Left ventricle myocardium inferior (tissue), 1 donor: Measurements from ENCODE around the gene SLC51A. TPM values are rescaled to one million over a fixed set of nuclear protein-coding genes. Genes with fewer than 3 reads are reported as not detected.

Experiments used
- DNase-seq: peaks from one replicate; pipeline ENCODE4 v3.0.0-alpha.2; 2020
- H3K27ac ChIP-seq: fragments of 200-600 bp; replicated peaks from 2 replicates; pipeline ENCODE4 v1.8.0; 2021
- H3K27me3 ChIP-seq: fragments of 200-600 bp; 2 replicates; pipeline ENCODE4 v1.8.0; 2021; ENCODE audit warnings: low read depth
- H3K36me3 ChIP-seq: fragments of 200-600 bp; 2 replicates; pipeline ENCODE4 v1.8.0; 2021
- H3K4me1 ChIP-seq: fragments of 200-600 bp; 2 replicates; pipeline ENCODE4 v1.8.0; 2021
- H3K4me3 ChIP-seq: fragments of 200-600 bp; 2 replicates; pipeline ENCODE4 v1.8.0; 2021; ENCODE audit warnings: mild to moderate bottlenecking, moderate library complexity
- H3K9me3 ChIP-seq: fragments of 200-600 bp; replicated peaks from 2 replicates; pipeline ENCODE4 v1.8.0; 2021
- CTCF ChIP-seq: fragments of 200-600 bp; IDR thresholded peaks from 2 replicates; pipeline ENCODE4 v1.8.0; 2021; ENCODE audit warnings: antibody characterized with exemption, mild to moderate bottlenecking, borderline replicate concordance
- intact Hi-C: fragments of 100-400 bp; cut with micrococcal nuclease; formaldehyde crosslinking; loops from one replicate; pipeline ENCODE4 v1.11.0; 2022
- total RNA-seq: library from RNA; stranded (reverse); fragmentation: NEBNext Ultra II Directional; extraction: Animal tissue kit (Norgen Biotek cat#: 25700); gene quantifications from one replicate; pipeline ENCODE4 v1.2.1, GENCODE V29; 2021
- donor health status: DM: no; HTN: yes; CAD: no; lungs with severe emphysema.

SLC51A gene
- total RNA-seq, 1 donor from 2014 or later, result not detected

- peaks cover 91% of the 10 kb centered on the region for H3K4me1 ChIP-seq
- no peaks in the 10 kb centered on the region for H3K9me3 ChIP-seq
- H3K27ac ChIP-seq, result peak overlapping the region; percentile 96
- no peak overlapping the region for H3K4me3 ChIP-seq
- no peaks in the 10 kb centered on the region for H3K27me3 ChIP-seq
- intact Hi-C loops, result no loop called here
- TF ChIP-seq CTCF, result no peak
- DNase-seq, result no peak
- H3K36me3 ChIP-seq, result no peaks in the 10 kb centered on the region
Observed at GRCh38 chr3:196281962-196282361, 65.6 kb downstream of the SLC51A start.

Other genes starting within 250 kb of the SLC51A start
- 76.4 TPM for gene TFRC, start 134.4 kb upstream of the SLC51A start, total RNA-seq
- not detected for gene ZDHHC19, start 5.1 kb upstream of the SLC51A start, total RNA-seq
- gene PCYT1A, start 71.2 kb downstream of the SLC51A start, total RNA-seq, result 93.6 TPM
- gene DYNLT2B, start 101.7 kb downstream of the SLC51A start, total RNA-seq, result 3.9 TPM
- not detected for gene TM4SF19, start 121.9 kb downstream of the SLC51A start, total RNA-seq
- gene UBXN7, start 215.9 kb downstream of the SLC51A start, total RNA-seq, result 31.2 TPM